ENCODE measurements around the gene NDUFS2. TPM values are rescaled to one million over a fixed set of nuclear protein-coding genes. Genes with fewer than 3 reads are reported as not detected.

Gene NDUFS2
- total RNA-seq, 2 experiments from 2014 or later, result 53.0 to 63.4 TPM

Small RNAs within 50 kb of the gene (microRNA-seq; reads per million reads assigned to microRNA genes)
- not detected for gene MIR5187 (ENCODE audit: borderline microRNAs expressed)

Other genes starting within 250 kb of the NDUFS2 start
- not detected for gene ITLN2, start 247.6 kb upstream of the NDUFS2 start, total RNA-seq
- gene F11R, start 181.2 kb upstream of the NDUFS2 start, total RNA-seq, result 10 to 100 TPM; 16.8 to 20.0 TPM
- gene TSTD1, start 163.4 kb upstream of the NDUFS2 start, total RNA-seq, result 10 to 100 TPM; 44.8 to 46.6 TPM
- 10 to 100 TPM; 95.6 to 98.8 TPM for gene USF1, start 156.4 kb upstream of the NDUFS2 start, total RNA-seq
- gene ARHGAP30, start 132.5 kb upstream of the NDUFS2 start, total RNA-seq, result 10 to 100 TPM; 59.7 to 63.6 TPM
- not detected for gene NECTIN4, start 112.8 kb upstream of the NDUFS2 start, total RNA-seq
- gene KLHDC9, start 104.0 kb upstream of the NDUFS2 start, total RNA-seq, result not detected
- 10 to 100 TPM; 64.7 to 75.5 TPM for gene PFDN2, start 84.3 kb upstream of the NDUFS2 start, total RNA-seq
- gene NIT1, start 84.3 kb upstream of the NDUFS2 start, total RNA-seq, result 10 to 100 TPM; 11.5 to 12.8 TPM
- gene DEDD, start 69.7 kb upstream of the NDUFS2 start, total RNA-seq, result 10 to 100 TPM; 32.4 to 34.6 TPM
- gene UFC1, start 48.4 kb upstream of the NDUFS2 start, total RNA-seq, result 10 to 100 TPM; 94.7 to 96.6 TPM
- 10 to 100 TPM; 34.8 to 38.1 TPM for gene USP21, start 42.9 kb upstream of the NDUFS2 start, total RNA-seq
- gene PPOX, start 35.9 kb upstream of the NDUFS2 start, total RNA-seq, result 10 to 100 TPM; 18.5 to 19.8 TPM
- 10 to 100 TPM; 33.8 to 36.4 TPM for gene B4GALT3, start 24.9 kb upstream of the NDUFS2 start, total RNA-seq
- under 1 TPM; 0.22 to 0.56 TPM for gene ADAMTS4, start 3.3 kb upstream of the NDUFS2 start, total RNA-seq
- gene FCER1G, start 12.9 kb downstream of the NDUFS2 start, total RNA-seq, result 1 to 10 TPM in 1 of 2 experiments, under 1 TPM in 1; 0.67 to 1.4 TPM
- gene APOA2, start 21.3 kb downstream of the NDUFS2 start, total RNA-seq, result not detected
- 1 to 10 TPM; 4.7 to 4.9 TPM for gene TOMM40L, start 23.7 kb downstream of the NDUFS2 start, total RNA-seq
- gene NR1I3, start 35.8 kb downstream of the NDUFS2 start, total RNA-seq, result not detected
- not detected for gene PCP4L1, start 56.4 kb downstream of the NDUFS2 start, total RNA-seq
- 1 to 10 TPM; 2.1 to 2.6 TPM for gene MPZ, start 107.6 kb downstream of the NDUFS2 start, total RNA-seq
- gene SDHC, start 112.0 kb downstream of the NDUFS2 start, total RNA-seq, result 10 to 100 TPM; 41.5 to 41.9 TPM
- not detected for gene CFAP126, start 165.5 kb downstream of the NDUFS2 start, total RNA-seq